ENCODE data around the gene KAT6B. TPM values are rescaled to one million over a fixed set of nuclear protein-coding genes. Genes with fewer than 3 reads are reported as not detected.

Gene KAT6B
- total and polyA plus RNA-seq, 2 donors = 12.2 to 22.1 TPM

GRCh38 chr10:75033399-75034130 lies 207.2 kb downstream of the KAT6B start:
- WGBS = 98% methylated on average over 15 of the region's 15 CpGs
- DNase-seq (ENCODE audit: low read depth in 6 of 9, low spot score in 9 of 9) = no peak
- no peak overlapping the region for H3K27ac ChIP-seq (ENCODE audit: low read depth in 1 of 2, low read length in 1 of 2)
- H3K9me3 ChIP-seq (ENCODE audit: control insufficient read depth in 2 of 2, insufficient read depth in 1 of 2, low read length in 1 of 2) = no peaks in the 10 kb centered on the region
- H3K4me3 ChIP-seq (ENCODE audit: low read length in 2 of 2) = no peak overlapping the region
- peaks cover 25 to 30% of the 10 kb centered on the region in 2 donors for H3K36me3 ChIP-seq (ENCODE audit: control insufficient read depth in 2 of 2, insufficient read depth in 2 of 2, low read length in 1 of 2)
- no peaks in the 10 kb centered on the region for H3K27me3 ChIP-seq (ENCODE audit: control insufficient read depth in 2 of 2, insufficient read depth in 1 of 2, low read length in 1 of 2)
- no peaks in the 10 kb centered on the region for H3K4me1 ChIP-seq (ENCODE audit: control insufficient read depth in 2 of 2, insufficient read depth in 2 of 2, low read length in 2 of 2)

GRCh38 chr10:75034131-75034512 lies 207.7 kb downstream of the KAT6B start:
- WGBS = 93% methylated on average over 5 of the region's 5 CpGs
- Histone ChIP-seq H3K36me3 (ENCODE audit: control insufficient read depth in 2 of 2, insufficient read depth in 2 of 2, low read length in 1 of 2) (peaks cover 19 to 25% of the 10 kb centered on the region in 2 donors), H3K27ac (ENCODE audit: low read depth in 1 of 2, low read length in 1 of 2) (no peak overlapping the region), H3K4me1 (ENCODE audit: control insufficient read depth in 2 of 2, insufficient read depth in 2 of 2, low read length in 2 of 2) (no peaks in the 10 kb centered on the region), H3K9me3 (ENCODE audit: control insufficient read depth in 2 of 2, insufficient read depth in 1 of 2, low read length in 1 of 2) (no peaks in the 10 kb centered on the region), H3K4me3 (ENCODE audit: low read length in 2 of 2) (no peak overlapping the region), H3K27me3 (ENCODE audit: control insufficient read depth in 2 of 2, insufficient read depth in 1 of 2, low read length in 1 of 2) (no peaks in the 10 kb centered on the region)
- no peak for DNase-seq (ENCODE audit: low read depth in 6 of 9, low spot score in 9 of 9)

GRCh38 chr10:75034714-75035258 lies 208.4 kb downstream of the KAT6B start:
- Histone ChIP-seq H3K9me3 (ENCODE audit: control insufficient read depth in 2 of 2, insufficient read depth in 1 of 2, low read length in 1 of 2) (no peaks in the 10 kb centered on the region), H3K27ac (ENCODE audit: low read depth in 1 of 2, low read length in 1 of 2) (no peak overlapping the region)

GRCh38 chr10:75035975-75036708 lies 209.7 kb downstream of the KAT6B start:
- H3K36me3 ChIP-seq (ENCODE audit: control insufficient read depth in 2 of 2, insufficient read depth in 2 of 2, low read length in 1 of 2) = peaks cover 0 to 6% of the 10 kb centered on the region in 2 donors
- no peak overlapping the region for H3K27ac ChIP-seq (ENCODE audit: low read depth in 1 of 2, low read length in 1 of 2)
- 96% methylated on average over 10 of the region's 10 CpGs for WGBS
- H3K27me3 ChIP-seq (ENCODE audit: control insufficient read depth in 2 of 2, insufficient read depth in 1 of 2, low read length in 1 of 2) = no peaks in the 10 kb centered on the region
- H3K4me1 ChIP-seq (ENCODE audit: control insufficient read depth in 2 of 2, insufficient read depth in 2 of 2, low read length in 2 of 2) = no peaks in the 10 kb centered on the region
- H3K4me3 ChIP-seq (ENCODE audit: low read length in 2 of 2) = no peak overlapping the region
- no peak for DNase-seq (ENCODE audit: low read depth in 6 of 9, low spot score in 9 of 9)
- H3K9me3 ChIP-seq (ENCODE audit: control insufficient read depth in 2 of 2, insufficient read depth in 1 of 2, low read length in 1 of 2) = no peaks in the 10 kb centered on the region

More at GRCh38 chr10:75034714-75035258, 208.4 kb downstream of the KAT6B start:
- Histone ChIP-seq H3K27me3 (ENCODE audit: control insufficient read depth in 2 of 2, insufficient read depth in 1 of 2, low read length in 1 of 2) (no peaks in the 10 kb centered on the region), H3K36me3 (ENCODE audit: control insufficient read depth in 2 of 2, insufficient read depth in 2 of 2, low read length in 1 of 2) (peaks cover 12 to 18% of the 10 kb centered on the region in 2 donors), H3K4me1 (ENCODE audit: control insufficient read depth in 2 of 2, insufficient read depth in 2 of 2, low read length in 2 of 2) (no peaks in the 10 kb centered on the region), H3K4me3 (ENCODE audit: low read length in 2 of 2) (no peak overlapping the region)
- 93% methylated on average over 14 of the region's 14 CpGs for WGBS
- no peak for DNase-seq (ENCODE audit: low read depth in 6 of 9, low spot score in 9 of 9)

GRCh38 chr10:75037171-75038153 lies 211.1 kb downstream of the KAT6B start:
- no peak overlapping the region for H3K4me3 ChIP-seq (ENCODE audit: low read length in 2 of 2)
- H3K27ac ChIP-seq (ENCODE audit: low read depth in 1 of 2, low read length in 1 of 2) = no peak overlapping the region
- 98% methylated on average over 32 of the region's 32 CpGs for WGBS
- no peaks in the 10 kb centered on the region for H3K9me3 ChIP-seq (ENCODE audit: control insufficient read depth in 2 of 2, insufficient read depth in 1 of 2, low read length in 1 of 2)
- no peaks in the 10 kb centered on the region for H3K27me3 ChIP-seq (ENCODE audit: control insufficient read depth in 2 of 2, insufficient read depth in 1 of 2, low read length in 1 of 2)
- no peaks in the 10 kb centered on the region for H3K4me1 ChIP-seq (ENCODE audit: control insufficient read depth in 2 of 2, insufficient read depth in 2 of 2, low read length in 2 of 2)
- peaks cover 0 to 4% of the 10 kb centered on the region in 2 donors for H3K36me3 ChIP-seq (ENCODE audit: control insufficient read depth in 2 of 2, insufficient read depth in 2 of 2, low read length in 1 of 2)
- no peak for DNase-seq (ENCODE audit: low read depth in 6 of 9, low spot score in 9 of 9)

GRCh38 chr10:75038335-75038734 lies 211.9 kb downstream of the KAT6B start:
- Histone ChIP-seq H3K27me3 (ENCODE audit: control insufficient read depth in 2 of 2, insufficient read depth in 1 of 2, low read length in 1 of 2) (no peaks in the 10 kb centered on the region), H3K9me3 (ENCODE audit: control insufficient read depth in 2 of 2, insufficient read depth in 1 of 2, low read length in 1 of 2) (peaks cover 0 to 4% of the 10 kb centered on the region in 2 donors), H3K27ac (ENCODE audit: low read depth in 1 of 2, low read length in 1 of 2) (no peak overlapping the region), H3K4me1 (ENCODE audit: control insufficient read depth in 2 of 2, insufficient read depth in 2 of 2, low read length in 2 of 2) (peaks cover 0 to 4% of the 10 kb centered on the region in 2 donors), H3K4me3 (ENCODE audit: low read length in 2 of 2) (no peak overlapping the region), H3K36me3 (ENCODE audit: control insufficient read depth in 2 of 2, insufficient read depth in 2 of 2, low read length in 1 of 2) (no peaks in the 10 kb centered on the region)
- no peak for DNase-seq (ENCODE audit: low read depth in 6 of 9, low spot score in 9 of 9)
- 97% methylated on average over 7 of the region's 7 CpGs for WGBS

GRCh38 chr10:75040576-75040975 lies 214.2 kb downstream of the KAT6B start:
- Histone ChIP-seq H3K4me1 (ENCODE audit: control insufficient read depth in 2 of 2, insufficient read depth in 2 of 2, low read length in 2 of 2) (peaks cover 0 to 16% of the 10 kb centered on the region in 2 donors), H3K4me3 (ENCODE audit: low read length in 2 of 2) (no peak overlapping the region), H3K9me3 (ENCODE audit: control insufficient read depth in 2 of 2, insufficient read depth in 1 of 2, low read length in 1 of 2) (peaks cover 0 to 6% of the 10 kb centered on the region in 2 donors), H3K27me3 (ENCODE audit: control insufficient read depth in 2 of 2, insufficient read depth in 1 of 2, low read length in 1 of 2) (peaks cover 0 to 5% of the 10 kb centered on the region in 2 donors), H3K27ac (ENCODE audit: low read depth in 1 of 2, low read length in 1 of 2) (no peak overlapping the region), H3K36me3 (ENCODE audit: control insufficient read depth in 2 of 2, insufficient read depth in 2 of 2, low read length in 1 of 2) (no peaks in the 10 kb centered on the region)
- 97% methylated on average over 9 of the region's 9 CpGs for WGBS
- DNase-seq (ENCODE audit: low read depth in 6 of 9, low spot score in 9 of 9) = no peak

- Histone ChIP-seq H3K4me1 (ENCODE audit: control insufficient read depth in 2 of 2, insufficient read depth in 2 of 2, low read length in 2 of 2) (peaks cover 0 to 16% of the 10 kb centered on the region in 2 donors), H3K27me3 (ENCODE audit: control insufficient read depth in 2 of 2, insufficient read depth in 1 of 2, low read length in 1 of 2) (peaks cover 0 to 5% of the 10 kb centered on the region in 2 donors), H3K9me3 (ENCODE audit: control insufficient read depth in 2 of 2, insufficient read depth in 1 of 2, low read length in 1 of 2) (peaks cover 0 to 6% of the 10 kb centered on the region in 2 donors), H3K27ac (ENCODE audit: low read depth in 1 of 2, low read length in 1 of 2) (no peak overlapping the region), H3K36me3 (ENCODE audit: control insufficient read depth in 2 of 2, insufficient read depth in 2 of 2, low read length in 1 of 2) (no peaks in the 10 kb centered on the region), H3K4me3 (ENCODE audit: low read length in 2 of 2) (no peak overlapping the region)
- DNase-seq (ENCODE audit: low read depth in 6 of 9, low spot score in 9 of 9) = peak in 1 of 9 donors; percentile 13
- 98% methylated on average over 1 of the region's 1 CpG for WGBS
Measured at GRCh38 chr10:75042292-75042974, 216.0 kb downstream of the KAT6B start.

Data from thymus (tissue), 11 donors.